Endothelial cell of umbilical vein (primary cell): Measurements from ENCODE around the gene SLC16A5. TPM values are rescaled to one million over a fixed set of nuclear protein-coding genes. Genes with fewer than 3 reads are reported as not detected.

Source experiments
- BruUV-seq: library from RNA; stranded (reverse); fragments of 400-500 nt; replicated peaks from 2 replicates; lab custom pipeline; 2021; lab: Mats Ljungman, UMichigan
- CTCF ChIA-PET: fragments of 300-600, 350-600 bp; sonication (Branson Sonifier 250); formaldehyde crosslinking; loops from one replicate; lab custom pipeline; 2021; ENCODE audit warnings: antibody characterized with exemption, inconsistent platforms; lab: Charles Lee
- POLR2A ChIA-PET: fragments of 300-600, 350-600 bp; sonication (Branson Sonifier 250); formaldehyde crosslinking; loops from one replicate; lab custom pipeline; 2021; ENCODE audit warnings: antibody characterized with exemption, inconsistent platforms; lab: Charles Lee
- DNase-seq: peaks from one replicate; pipeline ENCODE4 v3.0.0-alpha.2; 2011; ENCODE audit warnings: low read depth, low spot score
- FAIRE-seq: peaks from 2 replicates; lab custom pipeline; 2011; peaks lifted over from hg19 to GRCh38; lab: Jason Lieb, UNC
- H2AFZ ChIP-seq: 2 replicates; pipeline ENCODE4 v1.6.0; 2012; ENCODE audit warnings: low read depth, low read length, control low read depth, inconsistent platforms
- H3K27ac ChIP-seq: 2 replicates; pipeline ENCODE4 v1.5.1; 2011; ENCODE audit warnings: low read depth, mild to moderate bottlenecking, control low read depth, low read length, moderate library complexity; ENCODE audit not compliant: insufficient read depth
- H3K27me3 ChIP-seq, 2 experiments: 2 replicates each; pipeline versions ENCODE4 v1.6.0 to v1.6.1; 2011; ENCODE audit warnings: low read length in 2 of 2, mixed read lengths in 1 of 2; ENCODE audit not compliant: control insufficient read depth in 2 of 2, insufficient read depth in 2 of 2
- H3K36me3 ChIP-seq, 2 experiments: 2 replicates in 1 of 2; 3 replicates in 1 of 2; pipeline ENCODE4 v1.5.1; 2011; ENCODE audit warnings: low read length in 2 of 2, mild to moderate bottlenecking in 1 of 2, moderate library complexity in 1 of 2; ENCODE audit not compliant: control insufficient read depth in 2 of 2, insufficient read depth in 2 of 2; ENCODE audit errors: extremely low read depth in 1 of 2
- H3K4me1 ChIP-seq: 3 replicates; pipeline ENCODE4 v1.5.1; 2011; ENCODE audit warnings: mild to moderate bottlenecking, low read length; ENCODE audit not compliant: control insufficient read depth, insufficient read depth; ENCODE audit errors: extremely low read depth
- H3K4me2 ChIP-seq: 2 replicates; pipeline ENCODE4 v1.6.1; 2011; ENCODE audit warnings: low read length, control low read depth, mixed read lengths; ENCODE audit not compliant: insufficient read depth
- H3K4me3 ChIP-seq, 3 experiments: fragments of 200-600 bp in 1 of 3; sonication (generic), shearing (Covaris generic) in 1 of 3; replicated peaks in 1 of 3; 2 replicates each; pipeline ENCODE4 v1.5.1; 2011 to 2016; ENCODE audit warnings: control low read depth in 3 of 3, low read length in 3 of 3, mild to moderate bottlenecking in 2 of 3, inconsistent platforms in 1 of 3, low read depth in 1 of 3, moderate library complexity in 1 of 3; ENCODE audit not compliant: insufficient read depth in 1 of 3
- H3K79me2 ChIP-seq: 2 replicates; pipeline ENCODE4 v1.6.0; 2012; ENCODE audit warnings: low read length, inconsistent platforms; ENCODE audit not compliant: control insufficient read depth, insufficient read depth
- H3K9ac ChIP-seq: replicated peaks from 2 replicates; pipeline ENCODE3; 2011; ENCODE audit warnings: low read length, control low read depth; ENCODE audit not compliant: insufficient read depth; ENCODE audit errors: extremely low read depth
- H3K9me1 ChIP-seq: replicated peaks from 3 replicates; pipeline ENCODE4 v1.6.0; 2011; ENCODE audit warnings: mild to moderate bottlenecking, low read length; ENCODE audit not compliant: control insufficient read depth, insufficient read depth; ENCODE audit errors: extremely low read depth
- H3K9me3 ChIP-seq: replicated peaks from 2 replicates; pipeline ENCODE4 v1.5.1; 2012; ENCODE audit warnings: low read length, inconsistent platforms; ENCODE audit not compliant: control insufficient read depth, insufficient read depth
- H4K20me1 ChIP-seq: replicated peaks from 2 replicates; pipeline ENCODE3; 2011; ENCODE audit warnings: mild to moderate bottlenecking, low read length; ENCODE audit not compliant: control insufficient read depth, insufficient read depth; ENCODE audit errors: extremely low read depth
- CTCF ChIP-seq, 2 donors: IDR thresholded peaks; 1 replicate in 1 of 2; 2 replicates in 1 of 2; pipeline ENCODE4 v1.5.1; 2011; ENCODE audit warnings: low read length in 2 of 2, mild to moderate bottlenecking in 2 of 2, moderate library complexity in 2 of 2, control low read depth in 1 of 2, inconsistent platforms in 1 of 2, low read depth in 1 of 2; ENCODE audit not compliant: insufficient read depth in 1 of 2; ENCODE audit errors: extremely low read depth in 1 of 2
- EZH2 ChIP-seq: IDR thresholded peaks from 2 replicates; pipeline ENCODE4 v1.6.1; 2012; ENCODE audit warnings: borderline replicate concordance, low read depth, mild to moderate bottlenecking, moderate library complexity, low read length, inconsistent platforms; ENCODE audit not compliant: severe bottlenecking
- FOS ChIP-seq: IDR thresholded peaks from 2 replicates; pipeline ENCODE4 v1.6.1; 2011; ENCODE audit warnings: mild to moderate bottlenecking, low read length, moderate library complexity, borderline replicate concordance; ENCODE audit not compliant: insufficient read depth
- GATA2 ChIP-seq: IDR thresholded peaks from 2 replicates; pipeline ENCODE4 v1.7.0; 2011; ENCODE audit warnings: low read depth, mild to moderate bottlenecking, moderate library complexity, mixed read lengths, low read length; ENCODE audit not compliant: insufficient read length, insufficient read depth
- JUN ChIP-seq: IDR thresholded peaks from 2 replicates; pipeline ENCODE4 v1.6.1; 2011; ENCODE audit warnings: borderline replicate concordance, low read depth; ENCODE audit not compliant: insufficient read length, insufficient read depth
- MAX ChIP-seq: IDR thresholded peaks from 2 replicates; pipeline ENCODE4 v1.6.1; 2011; ENCODE audit not compliant: insufficient read depth, insufficient read length
- MYC ChIP-seq: IDR thresholded peaks from one replicate; pipeline ENCODE4 v1.6.1; 2011; ENCODE audit warnings: mild to moderate bottlenecking, low read depth, low read length
- POLR2A ChIP-seq: IDR thresholded peaks from 2 replicates; pipeline ENCODE4 v1.6.1; 2012; ENCODE audit warnings: low read depth, mild to moderate bottlenecking, control low read depth, low read length
- POLR2AphosphoS5 ChIP-seq: IDR thresholded peaks from 2 replicates; pipeline ENCODE4 v1.6.1; 2012; ENCODE audit warnings: low read depth, mild to moderate bottlenecking, control low read depth, low read length, moderate library complexity; ENCODE audit not compliant: insufficient read depth
- dilution Hi-C: fragments of 300-500 bp; cut with MboI; formaldehyde crosslinking; loops from one replicate; pipeline ENCODE4 v1.15.0; 2019; ENCODE audit warnings: low sequenced_read_pairs; ENCODE audit not compliant: extremely low pct_ligation_motif_present
- intact Hi-C: fragments of 100-400 bp; cut with micrococcal nuclease; formaldehyde crosslinking; loops from one replicate; pipeline ENCODE4 v1.10.0; 2022
- polyA plus RNA-seq, 4 experiments: library from polyadenylated mRNA; depleted of rRNA in 3 of 4; stranded (reverse) in 3 of 4; unstranded in 1 of 4; fragments of >200 nt; gene quantifications; 2 replicates each; pipeline versions ENCODE4 v1.2.1 to v1.2.3, GENCODE V29; 2011 to 2012; ENCODE audit warnings: missing spikeins in 1 of 4
- total RNA-seq: library from RNA; stranded (reverse); gene quantifications from 2 replicates; pipeline ENCODE4 v1.2.3, GENCODE V29; 2021

Gene SLC16A5
- total and polyA plus RNA-seq, 2 donors (not counting 3 experiments of a cell fraction or from before 2014, with no cell fraction given) = 16.4 to 23.3 TPM

- Histone ChIP-seq H3K27me3 (no peaks in the 10 kb centered on the region), H3K9me1 (no peaks in the 10 kb centered on the region), H3K4me2 (no peak overlapping the region), H3K9ac (no peak overlapping the region), H3K79me2 (no peaks in the 10 kb centered on the region), H3K27ac (no peak overlapping the region), H4K20me1 (no peaks in the 10 kb centered on the region), H3K4me3 (no peak overlapping the region), H3K9me3 (no peaks in the 10 kb centered on the region), H3K4me1 (peaks cover 11% of the 10 kb centered on the region), H2AFZ (no peak overlapping the region), H3K36me3 (peaks cover 0 to 16% of the 10 kb centered on the region in 2 experiments)
- intact Hi-C loops = no loop called here
- ChIA-PET CTCF (interaction anchor here (1.2 to 1.6 kb wide), 6 partner anchors 11 to 99 kb away, joined by 3 to 5 read pairs (median 4); no protein-coding TSS in a partner anchor), POLR2A (no interaction called here)
- no peak for DNase-seq
- FAIRE-seq = no peak
- dilution Hi-C loops = no loop called here
- no TSS peak for BruUV-seq
- TF ChIP-seq JUN (no peak), GATA2 (no peak), EZH2 (no peak)
These were observed 14.6 kb downstream of the SLC16A5 start for GRCh38 chr17:75102385-75102821.

- no TSS peak for BruUV-seq
These were observed 16.1 kb downstream of the SLC16A5 start for GRCh38 chr17:75103601-75104554.

More at GRCh38 chr17:75103601-75104554, 16.1 kb downstream of the SLC16A5 start:
- no peak overlapping the region for H2AFZ ChIP-seq
- no peak overlapping the region for H3K9ac ChIP-seq
- DNase-seq (no peak), FAIRE-seq (no peak)
- peaks cover 12% of the 10 kb centered on the region for H3K4me1 ChIP-seq
- POLR2A ChIA-PET = interaction anchor here (0.6 kb wide), 1 partner anchor 81 kb away, joined by 3 read pairs; no protein-coding TSS in a partner anchor
- H4K20me1 ChIP-seq = no peaks in the 10 kb centered on the region
- no peak overlapping the region for H3K4me3 ChIP-seq
- no peak overlapping the region for H3K4me2 ChIP-seq
- no peaks in the 10 kb centered on the region for H3K9me3 ChIP-seq
- dilution Hi-C loops = no loop called here
- peaks cover 0 to 10% of the 10 kb centered on the region in 2 experiments for H3K36me3 ChIP-seq
- no peak for TF ChIP-seq POLR2AphosphoS5
- TF ChIP-seq MAX = no peak
- TF ChIP-seq MYC = no peak
- no peak for TF ChIP-seq CTCF (IDR thresholded peaks at IDR 0.05; ENCODE audit: extremely low read depth in 1 of 2, insufficient read depth in 1 of 2, low read depth in 1 of 2, low read length in 2 of 2)
- no peak for TF ChIP-seq FOS
- no peak for TF ChIP-seq POLR2A
- TF ChIP-seq GATA2 = no peak
- no peak for TF ChIP-seq EZH2
- TF ChIP-seq JUN = no peak
- H3K79me2 ChIP-seq = no peaks in the 10 kb centered on the region
- intact Hi-C loops = loop anchor here (2.0 kb wide), 1 partner anchor 27 kb away; no protein-coding TSS in a partner anchor
- no peaks in the 10 kb centered on the region for H3K27me3 ChIP-seq
- no peaks in the 10 kb centered on the region for H3K9me1 ChIP-seq
- H3K27ac ChIP-seq = no peak overlapping the region
- CTCF ChIA-PET = interaction anchor here (1.3 to 5.1 kb wide), 11 partner anchors 8 to 142 kb away, joined by 3 to 80 read pairs (median 24); partner anchors contain the start of genes CDR2L, NT5C and SLC16A5
